Measurements from ENCODE around the gene MAP1B. TPM values are rescaled to one million over a fixed set of nuclear protein-coding genes. Genes with fewer than 3 reads are reported as not detected.

The MAP1B gene
- total RNA-seq, 1 experiment from 2014 or later, result 8.9 TPM

DNA sequence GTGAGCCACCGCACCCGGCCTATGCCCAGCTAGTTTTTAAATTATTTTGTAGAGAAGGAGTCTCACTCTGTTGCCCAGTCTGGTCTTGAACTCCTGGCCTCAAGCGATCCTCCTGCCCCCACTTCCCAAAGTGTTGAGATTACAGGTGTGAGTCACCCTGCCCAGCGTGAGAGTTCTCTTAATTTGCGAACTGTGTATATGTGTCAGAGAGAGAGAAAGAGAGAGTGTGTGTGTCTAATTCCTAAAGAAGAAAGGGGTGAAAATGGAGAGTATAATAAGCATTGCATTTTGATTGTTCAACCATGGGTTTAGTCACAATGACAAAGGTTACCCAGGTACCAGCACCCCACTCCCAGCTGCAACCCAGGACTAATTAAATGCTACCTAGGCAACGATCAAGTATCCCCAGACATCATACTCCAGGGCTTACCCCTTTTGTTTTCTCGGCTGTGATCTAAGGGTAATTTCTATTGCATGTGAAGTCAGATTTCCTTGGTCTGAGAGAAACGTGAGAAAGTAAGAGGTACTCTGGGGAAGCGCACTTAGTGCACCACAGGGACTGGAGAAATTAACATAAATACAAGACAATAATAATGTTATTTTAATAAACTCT lies 16.6 kb downstream of the MAP1B start:
- DNase-seq (ENCODE audit: low read depth, low spot score), result no peak
- H3K4me1 ChIP-seq (ENCODE audit: control insufficient read depth in 1 of 2, insufficient read depth in 2 of 2, low read length in 2 of 2), result no peaks in the 10 kb centered on the region
- no peaks in the 10 kb centered on the region for H3K9me2 ChIP-seq (ENCODE audit: insufficient read depth)
- no peaks in the 10 kb centered on the region for H3K36me3 ChIP-seq (ENCODE audit: control insufficient read depth in 1 of 2, insufficient read depth in 2 of 2, low read length in 2 of 2)
- ChIA-PET POLR2A (no interaction called here), CTCF (no interaction called here), RAD21 (ENCODE audit: low non-redundant PET in 1 of 2, low total read pairs in 2 of 2, uncharacterized antibody in 2 of 2, unreplicated experiment in 2 of 2) (no interaction called here)
- no peak overlapping the region for H3K4me2 ChIP-seq (ENCODE audit: low read length)
- H3K9me3 ChIP-seq (ENCODE audit: control insufficient read depth in 1 of 2, insufficient read depth in 1 of 2, low read depth in 1 of 2, low read length in 2 of 2), result no peaks in the 10 kb centered on the region
- intact Hi-C loops (cut with micrococcal nuclease), result no loop called here
- no peak for TF ChIP-seq EZH2phosphoT487 (IDR thresholded peaks at IDR 0.05; ENCODE audit: borderline replicate concordance)
- H4K20me1 ChIP-seq (ENCODE audit: insufficient read depth), result no peaks in the 10 kb centered on the region
- H3K9ac ChIP-seq (ENCODE audit: low read length), result no peak overlapping the region
- H2AFZ ChIP-seq (ENCODE audit: low read depth, low read length, poor library complexity, severe bottlenecking), result no peak overlapping the region
- H3K27me3 ChIP-seq (ENCODE audit: insufficient read depth, low read length), result no peaks in the 10 kb centered on the region
- H3K4me3 ChIP-seq (replicated peaks in 1 of 2; ENCODE audit: low read depth in 1 of 2, low read length in 2 of 2), result no peak overlapping the region
- H3K27ac ChIP-seq (ENCODE audit: low read depth, low read length), result no peak overlapping the region
- H3K79me2 ChIP-seq (ENCODE audit: insufficient read depth, low read length), result no peaks in the 10 kb centered on the region
- no TSS peak for BruUV-seq (replicated peaks)
- no peak for ATAC-seq

DNA sequence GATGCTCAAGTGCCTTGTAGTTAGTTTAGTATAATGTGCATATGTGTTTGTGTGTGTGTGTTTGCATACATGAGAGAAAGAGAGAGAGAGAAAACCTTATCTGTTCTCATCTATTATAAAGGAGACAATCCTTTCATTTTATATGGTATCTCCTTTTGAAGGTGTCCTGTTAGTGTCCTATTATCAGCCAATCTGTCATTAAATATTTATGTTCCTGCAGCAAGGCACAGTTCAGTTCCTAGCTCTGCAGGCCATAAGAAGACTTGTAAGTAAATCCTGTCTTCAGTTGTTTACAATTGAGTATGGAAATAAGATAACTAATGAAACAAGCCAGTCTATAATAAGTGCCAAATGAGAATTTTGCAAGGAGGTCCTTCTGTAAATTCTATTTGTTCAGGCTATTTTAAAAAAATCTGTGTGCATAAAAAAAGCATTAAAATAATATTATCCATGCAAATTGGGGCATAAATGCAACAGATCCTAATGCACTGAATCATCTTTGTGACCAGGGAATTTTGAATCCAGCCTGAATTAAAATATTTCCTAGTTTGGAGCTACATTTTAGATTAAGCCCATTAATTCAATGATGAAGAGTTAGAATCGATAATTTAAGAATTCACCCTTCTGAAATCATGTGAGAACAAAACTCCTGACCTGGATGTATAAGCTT lies 18.1 kb downstream of the MAP1B start:
- ATAC-seq, result no peak
- Histone ChIP-seq H3K4me2 (ENCODE audit: low read length) (no peak overlapping the region), H3K9ac (ENCODE audit: low read length) (no peak overlapping the region), H3K4me1 (ENCODE audit: control insufficient read depth in 1 of 2, insufficient read depth in 2 of 2, low read length in 2 of 2) (no peaks in the 10 kb centered on the region), H2AFZ (ENCODE audit: low read depth, low read length, poor library complexity, severe bottlenecking) (no peak overlapping the region), H3K9me2 (ENCODE audit: insufficient read depth) (no peaks in the 10 kb centered on the region), H3K79me2 (ENCODE audit: insufficient read depth, low read length) (no peaks in the 10 kb centered on the region), H3K27ac (ENCODE audit: low read depth, low read length) (no peak overlapping the region), H4K20me1 (ENCODE audit: insufficient read depth) (no peaks in the 10 kb centered on the region), H3K27me3 (ENCODE audit: insufficient read depth, low read length) (no peaks in the 10 kb centered on the region), H3K9me3 (ENCODE audit: control insufficient read depth in 1 of 2, insufficient read depth in 1 of 2, low read depth in 1 of 2, low read length in 2 of 2) (no peaks in the 10 kb centered on the region), H3K4me3 (replicated peaks in 1 of 2; ENCODE audit: low read depth in 1 of 2, low read length in 2 of 2) (no peak overlapping the region), H3K36me3 (ENCODE audit: control insufficient read depth in 1 of 2, insufficient read depth in 2 of 2, low read length in 2 of 2) (no peaks in the 10 kb centered on the region)
- no peak for DNase-seq (ENCODE audit: low read depth, low spot score)
- TF ChIP-seq CEBPB (IDR thresholded peaks at IDR 0.05; ENCODE audit: low read depth) (no peak), YY1 (IDR thresholded peaks at IDR 0.05; ENCODE audit: extremely low read depth, insufficient replicate concordance, low read depth, low read length) (no peak), JUND (IDR thresholded peaks at IDR 0.05) (no peak), EZH2phosphoT487 (IDR thresholded peaks at IDR 0.05; ENCODE audit: borderline replicate concordance) (no peak), POLR2A (IDR thresholded peaks at IDR 0.05; ENCODE audit: borderline replicate concordance, extremely low read depth, insufficient read depth, insufficient read length) (no peak), CBX3 (IDR thresholded peaks at IDR 0.05; ENCODE audit: low read depth) (no peak), ELF1 (IDR thresholded peaks at IDR 0.05; ENCODE audit: borderline replicate concordance, low read depth) (no peak), ZFX (IDR thresholded peaks at IDR 0.05) (no peak)
- TF ChIP-seq, protein P1, sequence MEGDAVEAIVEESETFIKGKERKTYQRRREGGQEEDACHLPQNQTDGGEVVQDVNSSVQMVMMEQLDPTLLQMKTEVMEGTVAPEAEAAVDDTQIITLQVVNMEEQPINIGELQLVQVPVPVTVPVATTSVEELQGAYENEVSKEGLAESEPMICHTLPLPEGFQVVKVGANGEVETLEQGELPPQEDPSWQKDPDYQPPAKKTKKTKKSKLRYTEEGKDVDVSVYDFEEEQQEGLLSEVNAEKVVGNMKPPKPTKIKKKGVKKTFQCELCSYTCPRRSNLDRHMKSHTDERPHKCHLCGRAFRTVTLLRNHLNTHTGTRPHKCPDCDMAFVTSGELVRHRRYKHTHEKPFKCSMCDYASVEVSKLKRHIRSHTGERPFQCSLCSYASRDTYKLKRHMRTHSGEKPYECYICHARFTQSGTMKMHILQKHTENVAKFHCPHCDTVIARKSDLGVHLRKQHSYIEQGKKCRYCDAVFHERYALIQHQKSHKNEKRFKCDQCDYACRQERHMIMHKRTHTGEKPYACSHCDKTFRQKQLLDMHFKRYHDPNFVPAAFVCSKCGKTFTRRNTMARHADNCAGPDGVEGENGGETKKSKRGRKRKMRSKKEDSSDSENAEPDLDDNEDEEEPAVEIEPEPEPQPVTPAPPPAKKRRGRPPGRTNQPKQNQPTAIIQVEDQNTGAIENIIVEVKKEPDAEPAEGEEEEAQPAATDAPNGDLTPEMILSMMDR (IDR thresholded peaks at IDR 0.05 in 2 of 3, conservative IDR thresholded peaks at IDR 0.05 in 1 of 3; ENCODE audit: borderline replicate concordance in 1 of 3, insufficient read depth in 1 of 3, low read depth in 2 of 3, low read length in 2 of 3), result no peak
- ChIA-PET RAD21 (ENCODE audit: low non-redundant PET in 1 of 2, low total read pairs in 2 of 2, uncharacterized antibody in 2 of 2, unreplicated experiment in 2 of 2) (no interaction called here), CTCF (no interaction called here), POLR2A (no interaction called here)
- BruUV-seq (replicated peaks), result no TSS peak
- intact Hi-C loops (cut with micrococcal nuclease), result no loop called here
